Bronchial epithelial cell (primary cell): Measurements from ENCODE around the gene SELENOP. TPM values are rescaled to one million over a fixed set of nuclear protein-coding genes. Genes with fewer than 3 reads are reported as not detected.
A peak's percentile ranks its signal among the peaks of the same experiment; 100 is the strongest.
"Not testable (repeated sequence)": the region's sequence is repeated elsewhere in the genome, so short reads cannot be mapped to it uniquely, and the experiment has no call there.

ENCODE experiments used
- DNase-seq: peaks from one replicate; pipeline ENCODE4 v3.0.0-alpha.2; 2010; ENCODE audit warnings: low read depth
- FAIRE-seq: peaks from 2 replicates; lab custom pipeline; 2011; peaks lifted over from hg19 to GRCh38; lab: Jason Lieb, UNC
- H3K27me3 ChIP-seq: 2 replicates; pipeline ENCODE4 v1.5.1; 2011; ENCODE audit warnings: low read length; ENCODE audit not compliant: control insufficient read depth, insufficient read depth
- H3K36me3 ChIP-seq: 2 replicates; pipeline ENCODE4 v1.5.1; 2011; ENCODE audit warnings: low read length; ENCODE audit not compliant: control insufficient read depth, insufficient read depth
- H3K4me3 ChIP-seq: 2 replicates; pipeline ENCODE4 v1.5.1; 2011; ENCODE audit warnings: mild to moderate bottlenecking, low read depth, low read length, control low read depth
- CTCF ChIP-seq: IDR thresholded peaks from 2 replicates; pipeline ENCODE4 v1.5.1; 2011; ENCODE audit warnings: mild to moderate bottlenecking, moderate library complexity, low read length, control low read depth, inconsistent platforms; ENCODE audit not compliant: insufficient read depth, severe bottlenecking
- total RNA-seq: library from RNA; depleted of rRNA; stranded (reverse); fragments of >200 nt; gene quantifications from 2 replicates; pipeline ENCODE4 v1.2.1, GENCODE V29; 2014

SELENOP gene
- total RNA-seq, 1 donor from 2014 or later: 5.8 TPM

DNA sequence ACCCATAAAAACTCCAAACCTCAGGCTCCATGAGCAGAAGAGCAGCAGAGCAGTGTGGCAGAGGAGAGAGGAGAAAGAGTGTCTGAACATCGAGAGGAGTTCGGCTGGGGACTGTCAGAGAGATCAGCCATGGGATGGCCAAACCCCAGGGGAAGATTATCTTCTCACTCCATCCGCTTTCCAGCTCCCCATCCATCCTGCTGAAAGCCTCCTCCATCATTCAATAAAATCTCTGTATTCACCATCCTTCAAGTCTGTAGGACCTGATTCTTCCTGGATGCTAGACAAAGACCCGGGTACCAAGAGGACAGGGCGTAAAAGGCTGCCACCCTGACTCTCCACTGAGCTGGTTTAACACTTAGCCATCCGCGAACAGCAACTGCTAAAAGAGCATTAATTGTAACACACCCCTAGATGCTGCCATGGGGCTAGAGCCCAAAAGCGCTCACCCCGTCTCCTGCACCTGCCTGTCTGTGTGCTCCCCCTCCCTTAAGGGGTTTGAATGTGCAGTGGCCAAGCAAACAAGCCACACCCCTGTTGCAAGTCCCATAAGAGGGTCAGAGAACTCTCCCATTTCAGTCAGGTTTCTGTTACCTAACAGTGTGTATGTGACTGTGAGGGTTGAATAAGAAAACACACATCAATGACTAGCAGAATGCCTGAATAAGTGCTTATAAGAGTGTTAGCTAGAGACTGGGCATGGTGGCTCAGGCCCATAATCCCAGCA lies 13.9 kb upstream of the SELENOP start:
- DNase-seq (no peak), FAIRE-seq (no peak)
- H3K4me3 ChIP-seq: no peak overlapping the region
- H3K27me3 ChIP-seq: no peaks in the 10 kb centered on the region
- H3K36me3 ChIP-seq: no peaks in the 10 kb centered on the region
- no peak for TF ChIP-seq CTCF

DNA sequence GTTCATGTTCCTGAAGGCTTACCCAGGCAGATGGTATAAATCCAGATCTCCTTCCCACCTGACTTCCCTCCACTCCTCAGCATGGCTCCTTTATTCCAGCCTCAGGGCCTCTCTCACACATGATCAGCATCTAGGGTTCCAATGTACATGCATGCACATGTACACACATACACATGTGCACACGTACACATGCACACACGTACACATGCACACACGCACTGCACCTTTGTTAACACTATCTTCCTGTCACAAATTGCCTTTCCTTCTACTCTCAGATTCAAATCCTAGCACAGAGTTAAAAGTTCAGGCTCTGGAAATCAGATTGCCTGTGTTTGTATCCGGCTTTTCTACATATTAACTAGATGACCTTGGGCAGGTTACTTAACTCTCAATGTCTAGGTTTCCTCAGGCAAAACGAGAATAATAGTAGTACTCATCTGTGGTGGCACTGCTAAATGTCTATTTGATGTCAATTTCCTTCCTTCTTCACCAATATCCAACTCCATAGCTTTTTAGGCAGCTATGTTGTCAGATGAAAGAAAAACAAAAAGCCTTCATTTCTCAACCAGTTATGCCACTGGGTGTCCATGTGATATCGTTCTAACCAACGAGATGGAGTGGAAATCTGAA lies 12.8 kb upstream of the SELENOP start:
- no peak overlapping the region for H3K4me3 ChIP-seq
- H3K27me3 ChIP-seq: no peaks in the 10 kb centered on the region
- no peaks in the 10 kb centered on the region for H3K36me3 ChIP-seq
- DNase-seq (no peak), FAIRE-seq (peak; percentile 91)
- no peak for TF ChIP-seq CTCF

- no peak for TF ChIP-seq CTCF
- no peak for FAIRE-seq
- H3K4me3 ChIP-seq: no peak overlapping the region
Observed at GRCh38 chr5:42822548-42822947, 10.9 kb upstream of the SELENOP start.

DNA sequence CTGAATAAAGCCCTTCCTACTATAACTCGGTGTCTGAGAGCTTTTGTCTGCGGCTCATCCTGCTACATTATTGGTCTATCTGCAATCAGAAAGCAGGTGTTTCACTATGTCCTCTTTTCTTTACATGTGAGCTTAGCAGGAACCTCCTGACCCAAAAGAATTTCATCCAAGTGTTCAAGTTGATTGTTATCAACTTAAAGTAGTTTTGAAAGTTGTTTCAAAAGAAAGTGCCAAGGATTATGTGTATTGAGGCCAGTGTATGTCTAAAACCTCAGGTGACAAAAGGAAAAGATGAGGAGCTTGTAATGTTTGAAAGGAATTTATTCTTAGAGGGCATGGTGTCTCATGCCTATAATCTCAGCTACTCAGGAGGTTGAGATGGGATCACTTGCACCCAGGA lies 8.1 kb upstream of the SELENOP start:
- DNase-seq: no peak
- TF ChIP-seq CTCF: no peak
- no peak for FAIRE-seq
- Histone ChIP-seq H3K4me3 (no peak overlapping the region), H3K36me3 (no peaks in the 10 kb centered on the region), H3K27me3 (no peaks in the 10 kb centered on the region)

More at GRCh38 chr5:42822548-42822947, 10.9 kb upstream of the SELENOP start:
- H3K36me3 ChIP-seq: no peaks in the 10 kb centered on the region
- no peak for DNase-seq
- no peaks in the 10 kb centered on the region for H3K27me3 ChIP-seq

- H3K36me3 ChIP-seq, H3K27me3 ChIP-seq, DNase-seq, FAIRE-seq, H3K4me3 ChIP-seq: not testable (repeated sequence)
Observed at GRCh38 chr5:42816546-42816945, 4.9 kb upstream of the SELENOP start.

- H3K4me3 ChIP-seq: no peak overlapping the region
- H3K36me3 ChIP-seq: no peaks in the 10 kb centered on the region
- DNase-seq (no peak), FAIRE-seq (no peak)
- H3K27me3 ChIP-seq: no peaks in the 10 kb centered on the region
- TF ChIP-seq CTCF: no peak
Observed at GRCh38 chr5:42813533-42813932, 1.8 kb upstream of the SELENOP start.
